SU-DHL-6 (cell line): Measurements from ENCODE around the gene GFER.

Experiments
- H2AFZ ChIP-seq: fragments of 200-600 bp; sonication (generic); 2 replicates; pipeline ENCODE4 v1.6.1; 2014; ENCODE audit warnings: low read depth, mild to moderate bottlenecking, moderate library complexity, mixed read lengths, antibody characterized with exemption, low read length; ENCODE audit not compliant: severe bottlenecking
- H3F3A ChIP-seq: fragments of 200-600 bp; shearing (Covaris generic); 2 replicates; pipeline ENCODE4 v1.6.0; 2016; ENCODE audit warnings: antibody characterized with exemption, mild to moderate bottlenecking; ENCODE audit not compliant: insufficient read depth
- H3K27ac ChIP-seq: fragments of 200-600 bp; sonication (generic); 2 replicates; pipeline ENCODE4 v1.5.1; 2016; ENCODE audit warnings: low read depth, mild to moderate bottlenecking, low read length, moderate library complexity, mixed read lengths
- H3K27me3 ChIP-seq: fragments of 200-600 bp; sonication (generic), shearing (Covaris generic); 2 replicates; pipeline ENCODE4 v1.6.0; 2014; ENCODE audit warnings: mild to moderate bottlenecking, low read length
- H3K36me3 ChIP-seq: fragments of 200-600 bp; sonication (generic); 2 replicates; pipeline ENCODE4 v1.6.1; 2014; ENCODE audit warnings: mild to moderate bottlenecking, low read length, mixed read lengths
- H3K4me2 ChIP-seq: fragments of 300-600, 200-600 bp; shearing (Covaris generic), sonication (generic); 2 replicates; pipeline ENCODE4 v1.6.0; 2014; ENCODE audit warnings: low read length, low read depth, mild to moderate bottlenecking; ENCODE audit not compliant: poor library complexity, severe bottlenecking
- H3K4me3 ChIP-seq: fragments of 200-600 bp; sonication (generic); 2 replicates; pipeline ENCODE4 v1.5.1; 2014; ENCODE audit warnings: antibody characterized with exemption, low read length, mild to moderate bottlenecking, mixed read lengths; ENCODE audit not compliant: insufficient read depth, poor library complexity, severe bottlenecking
- H3K79me2 ChIP-seq: fragments of 200-600 bp; sonication (generic); 2 replicates; pipeline ENCODE4 v1.6.1; 2014; ENCODE audit warnings: mild to moderate bottlenecking, low read length, moderate library complexity; ENCODE audit not compliant: insufficient read depth
- H3K9ac ChIP-seq: fragments of 200-600 bp; sonication (generic); 2 replicates; pipeline ENCODE4 v1.7.0; 2014; ENCODE audit warnings: mild to moderate bottlenecking, low read length
- H3K9me2 ChIP-seq: fragments of 200-600 bp; sonication (generic); replicated peaks from 2 replicates; pipeline ENCODE4 v1.6.1; 2014; ENCODE audit warnings: low read length; ENCODE audit not compliant: insufficient read depth
- H3K9me3 ChIP-seq: fragments of 200-600 bp; sonication (generic); 2 replicates; pipeline ENCODE4 v1.6.1; 2014; ENCODE audit warnings: low read length, mixed read lengths; ENCODE audit not compliant: insufficient read depth
- H4K20me1 ChIP-seq: fragments of 200-600 bp; sonication (generic); 2 replicates; pipeline ENCODE4 v1.6.1; 2014; ENCODE audit warnings: low read depth, mild to moderate bottlenecking, antibody characterized with exemption, low read length, moderate library complexity, mixed read lengths
- CTCF ChIP-seq: fragments of 200-600 bp; sonication (generic); IDR thresholded peaks from one replicate; pipeline ENCODE4 v1.5.1; 2017; ENCODE audit warnings: antibody characterized with exemption, mild to moderate bottlenecking, low read length, moderate library complexity; ENCODE audit not compliant: insufficient read depth, poor library complexity, severe bottlenecking
- EZH2phosphoT487 ChIP-seq: fragments of 200-600 bp; sonication (generic), shearing (Covaris generic); conservative IDR thresholded peaks from 2 replicates; pipeline ENCODE4 v1.6.1; 2018; ENCODE audit warnings: mild to moderate bottlenecking, antibody characterized with exemption, low read length, moderate library complexity, mixed read lengths

GFER gene

GRCh38 chr16:1980770-1981087, 3.3 kb upstream of the GFER start:
- Histone ChIP-seq H3K9me2 (no peaks in the 10 kb centered on the region), H4K20me1 (no peaks in the 10 kb centered on the region), H3K27ac (no peak overlapping the region), H3K9ac (no peak overlapping the region), H3K79me2 (no peaks in the 10 kb centered on the region), H3K9me3 (no peaks in the 10 kb centered on the region), H3K4me2 (no peak overlapping the region), H2AFZ (no peak overlapping the region), H3K36me3 (no peaks in the 10 kb centered on the region), H3F3A (no peaks in the 10 kb centered on the region), H3K27me3 (no peaks in the 10 kb centered on the region), H3K4me3 (no peak overlapping the region)
- no peak for TF ChIP-seq CTCF
- no peak for TF ChIP-seq EZH2phosphoT487

DNA sequence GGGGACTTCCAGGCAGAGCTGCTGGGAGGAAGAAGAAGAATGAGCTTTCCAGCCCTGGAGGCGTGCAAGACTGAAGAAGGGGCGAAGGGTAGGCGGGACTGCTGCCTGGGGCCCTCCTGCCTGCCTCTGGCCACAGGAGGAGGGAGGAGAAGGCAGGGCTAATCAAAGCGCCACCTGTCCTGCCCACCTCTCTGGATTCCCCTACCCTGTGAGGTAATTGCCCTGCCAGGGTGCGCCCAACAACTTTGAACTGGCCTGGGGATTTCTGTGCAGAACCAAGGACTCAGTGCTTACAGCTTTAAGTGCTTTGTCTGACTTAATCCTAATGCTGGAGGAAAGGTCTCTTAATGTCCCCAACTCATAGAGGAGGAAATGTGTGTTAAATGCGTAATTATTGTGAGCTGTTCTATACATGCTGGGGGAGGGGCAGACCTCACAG, 2.6 kb upstream of the GFER start, which contains the start of gene NOXO1:
NOXO1 (minus strand) TSS at position 72 of the 439 bp plus-strand sequence. CDS start 290 bp downstream, outside the sequence.
- Histone ChIP-seq H3K9me3 (no peaks in the 10 kb centered on the region), H3K9ac (no peak within 1 kb of the TSS), H3K9me2 (no peaks in the 10 kb centered on the region), H3K79me2 (no peaks in the 10 kb centered on the region), H3K27ac (no peak within 1 kb of the TSS), H3F3A (no peaks in the 10 kb centered on the region), H2AFZ (no peak within 1 kb of the TSS), H3K4me2 (no peak within 1 kb of the TSS), H3K36me3 (no peaks in the 10 kb centered on the region), H3K27me3 (no peaks in the 10 kb centered on the region), H4K20me1 (no peaks in the 10 kb centered on the region), H3K4me3 (no peak within 1 kb of the TSS)
- TF ChIP-seq CTCF = no peak
- no peak for TF ChIP-seq EZH2phosphoT487

- no peaks in the 10 kb centered on the region for H4K20me1 ChIP-seq
- TF ChIP-seq CTCF = no peak
- no peak for TF ChIP-seq EZH2phosphoT487
- H3F3A ChIP-seq = no peaks in the 10 kb centered on the region
- no peaks in the 10 kb centered on the region for H3K79me2 ChIP-seq
- H3K9me2 ChIP-seq = no peaks in the 10 kb centered on the region
- no peak overlapping the region for H3K9ac ChIP-seq
- no peak overlapping the region for H3K4me2 ChIP-seq
- H2AFZ ChIP-seq = no peak overlapping the region
- no peak overlapping the region for H3K27ac ChIP-seq
- H3K4me3 ChIP-seq = no peak overlapping the region
- no peaks in the 10 kb centered on the region for H3K9me3 ChIP-seq
- H3K36me3 ChIP-seq = no peaks in the 10 kb centered on the region
- no peaks in the 10 kb centered on the region for H3K27me3 ChIP-seq
Observed at GRCh38 chr16:1982013-1982433, 2.0 kb upstream of the GFER start.
